ENCODE results near the gene CCDC68. TPM values are rescaled to one million over a fixed set of nuclear protein-coding genes. Genes with fewer than 3 reads are reported as not detected.

The CCDC68 gene
- total and polyA plus RNA-seq, 2 of the 13 experiments (the other 11 are each of a cell fraction or from before 2014, with no cell fraction given): 4.6 to 13.3 TPM

DNA sequence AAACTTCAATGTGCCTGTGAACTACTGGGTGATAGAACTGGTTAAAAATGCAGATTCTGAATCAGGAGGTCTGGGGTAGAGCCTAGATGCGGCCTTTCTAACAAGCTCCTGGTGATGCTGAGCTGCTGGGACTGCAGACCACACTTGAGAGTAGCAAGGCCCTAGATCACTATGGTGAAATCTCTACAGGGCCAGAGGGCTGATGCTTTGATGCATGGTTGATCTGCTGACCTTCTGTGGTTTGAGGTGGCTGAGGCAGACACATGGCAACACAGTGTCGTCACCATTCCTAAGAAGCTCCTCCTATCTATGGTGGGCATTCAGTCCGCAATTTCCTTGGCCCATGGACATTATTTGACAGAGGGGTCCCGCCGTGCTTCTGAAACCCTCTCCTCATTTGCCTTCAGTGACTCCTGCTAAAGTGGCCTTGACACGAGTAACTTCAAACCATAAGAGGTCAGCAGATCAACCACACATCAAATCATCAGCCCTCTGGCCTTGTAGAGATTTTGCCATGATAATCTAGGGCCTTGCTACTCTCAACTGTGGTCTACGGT lies 19.8 kb downstream of the CCDC68 start:
- FAIRE-seq (no peak), ATAC-seq (peak; percentile 79), DNase-seq (ENCODE audit: low spot score) (peak; percentile 33)
- Histone ChIP-seq H3K9me3 (ENCODE audit: low read length) (no peaks in the 10 kb centered on the region), H3K4me2 (ENCODE audit: low read depth, low read length) (no peak overlapping the region), H3K4me1 (ENCODE audit: insufficient read depth, low read length) (peaks cover 14% of the 10 kb centered on the region), H3K36me3 (replicated peaks in 1 of 2; ENCODE audit: control insufficient read depth in 1 of 2, insufficient read depth in 2 of 2, low read length in 2 of 2) (peaks cover 6 to 25% of the 10 kb centered on the region in 2 experiments; a peak in 4 of 5 replicates), H3K27me3 (ENCODE audit: control insufficient read depth in 1 of 2, insufficient read depth in 2 of 2, low read length in 2 of 2) (no peaks in the 10 kb centered on the region), H3K27ac (ENCODE audit: extremely low read length, insufficient read depth, low read length) (no peak overlapping the region), H3K79me2 (ENCODE audit: insufficient read depth, low read length) (no peaks in the 10 kb centered on the region), H3K9ac (ENCODE audit: insufficient read depth, low read depth, low read length) (no peak overlapping the region), H4K20me1 (ENCODE audit: insufficient read depth, low read length) (no peaks in the 10 kb centered on the region), H2AFZ (ENCODE audit: low read length) (no peak overlapping the region), H3K4me3 (replicated peaks in 1 of 3; ENCODE audit: insufficient read depth in 1 of 3, low read depth in 2 of 3, low read length in 3 of 3) (no peak overlapping the region)
- TF ChIP-seq TAF15 (IDR thresholded peaks at IDR 0.05; ENCODE audit: low read depth, low read length, poor library complexity, severe bottlenecking) (no peak), ZMYM4 (CRISPR knock-in tag; IDR thresholded peaks at IDR 0.05) (0 out of 2 replicates have a peak, but pooled peaks have one; percentile 17), CEBPB (IDR thresholded peaks at IDR 0.05; ENCODE audit: borderline replicate concordance, low read depth, low read length) (0 out of 2 replicates have a peak, but pooled peaks have one; percentile 12), NR2F1 (CRISPR knock-in tag; IDR thresholded peaks at IDR 0.05) (peak in 1 of 2 experiments; percentile 79; a peak in 2 of 4 replicates)
- TF ChIP-seq, protein P1, sequence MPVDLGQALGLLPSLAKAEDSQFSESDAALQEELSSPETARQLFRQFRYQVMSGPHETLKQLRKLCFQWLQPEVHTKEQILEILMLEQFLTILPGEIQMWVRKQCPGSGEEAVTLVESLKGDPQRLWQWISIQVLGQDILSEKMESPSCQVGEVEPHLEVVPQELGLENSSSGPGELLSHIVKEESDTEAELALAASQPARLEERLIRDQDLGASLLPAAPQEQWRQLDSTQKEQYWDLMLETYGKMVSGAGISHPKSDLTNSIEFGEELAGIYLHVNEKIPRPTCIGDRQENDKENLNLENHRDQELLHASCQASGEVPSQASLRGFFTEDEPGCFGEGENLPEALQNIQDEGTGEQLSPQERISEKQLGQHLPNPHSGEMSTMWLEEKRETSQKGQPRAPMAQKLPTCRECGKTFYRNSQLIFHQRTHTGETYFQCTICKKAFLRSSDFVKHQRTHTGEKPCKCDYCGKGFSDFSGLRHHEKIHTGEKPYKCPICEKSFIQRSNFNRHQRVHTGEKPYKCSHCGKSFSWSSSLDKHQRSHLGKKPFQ (CRISPR knock-in tag; IDR thresholded peaks at IDR 0.05; ENCODE audit: insufficient replicate concordance): no peak
- intact Hi-C loops (cut with micrococcal nuclease; ENCODE audit: unreplicated experiment) (no loop called here), in situ Hi-C loops (cut with HindIII; ENCODE audit: extremely low pct_ligation_motif_present, low pct_unique_long_range_greater_than_20kb) (no loop called here)
- ChIA-PET POLR2A (no interaction called here), CTCF (ENCODE audit: low intra/inter-chr PET ratio, low total read pairs) (no interaction called here)
- WGBS (ENCODE audit: low lambda C conversion rate): 74% methylated on average over 5 of the region's 7 CpGs
- no TSS peak for BruUV-seq (replicated peaks)

DNA sequence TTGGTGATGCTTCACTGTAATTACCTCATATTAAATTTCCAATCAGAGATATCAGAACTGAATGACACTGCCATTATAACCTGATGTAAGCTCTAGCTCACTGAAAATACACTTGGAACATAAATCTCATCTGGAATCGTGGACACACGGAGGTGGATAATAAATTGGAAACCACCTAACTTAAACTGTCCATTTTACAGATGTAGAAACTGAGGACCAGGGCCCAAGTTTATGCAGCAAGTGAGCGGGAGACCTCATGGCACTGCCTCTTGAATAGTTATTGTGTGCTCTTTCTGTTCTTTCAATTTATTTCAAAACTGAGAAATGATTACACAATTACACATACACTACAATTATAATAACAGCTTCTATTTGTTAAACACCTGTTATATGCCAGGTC lies 20.8 kb downstream of the CCDC68 start:
- Histone ChIP-seq H3K9ac (ENCODE audit: insufficient read depth, low read depth, low read length) (no peak overlapping the region), H3K79me2 (ENCODE audit: insufficient read depth, low read length) (no peaks in the 10 kb centered on the region), H3K4me1 (ENCODE audit: insufficient read depth, low read length) (peaks cover 13% of the 10 kb centered on the region), H3K9me3 (ENCODE audit: low read length) (no peaks in the 10 kb centered on the region), H3K4me2 (ENCODE audit: low read depth, low read length) (no peak overlapping the region), H3K27ac (ENCODE audit: extremely low read length, insufficient read depth, low read length) (no peak overlapping the region), H3K27me3 (ENCODE audit: control insufficient read depth in 1 of 2, insufficient read depth in 2 of 2, low read length in 2 of 2) (no peaks in the 10 kb centered on the region), H4K20me1 (ENCODE audit: insufficient read depth, low read length) (no peaks in the 10 kb centered on the region), H3K36me3 (replicated peaks in 1 of 2; ENCODE audit: control insufficient read depth in 1 of 2, insufficient read depth in 2 of 2, low read length in 2 of 2) (peaks cover 6 to 25% of the 10 kb centered on the region in 2 experiments; a peak in 4 of 5 replicates), H3K4me3 (replicated peaks in 1 of 3; ENCODE audit: insufficient read depth in 1 of 3, low read depth in 2 of 3, low read length in 3 of 3) (no peak overlapping the region), H2AFZ (ENCODE audit: low read length) (no peak overlapping the region)
- ChIA-PET POLR2A (no interaction called here), CTCF (ENCODE audit: low intra/inter-chr PET ratio, low total read pairs) (no interaction called here)
- in situ Hi-C loops (cut with HindIII; ENCODE audit: extremely low pct_ligation_motif_present, low pct_unique_long_range_greater_than_20kb): no loop called here
- BruUV-seq (replicated peaks): no TSS peak
- TF ChIP-seq ZNF629 (CRISPR knock-in tag; conservative IDR thresholded peaks at IDR 0.05) (peak; percentile 65), TCF7L2 (IDR thresholded peaks at IDR 0.05; ENCODE audit: low read depth, low read length) (no peak), MAZ (IDR thresholded peaks at IDR 0.05; ENCODE audit: borderline replicate concordance, low read depth, low read length) (no peak), MAZ (CRISPR knock-in tag; IDR thresholded peaks at IDR 0.05; ENCODE audit: low read depth) (no peak), ZNF24 (IDR thresholded peaks at IDR 0.05) (no peak), ZSCAN12 (CRISPR knock-in tag; IDR thresholded peaks at IDR 0.05) (no peak), TBX3 (IDR thresholded peaks at IDR 0.05; ENCODE audit: borderline replicate concordance) (no peak)
- TF ChIP-seq, protein P2, sequence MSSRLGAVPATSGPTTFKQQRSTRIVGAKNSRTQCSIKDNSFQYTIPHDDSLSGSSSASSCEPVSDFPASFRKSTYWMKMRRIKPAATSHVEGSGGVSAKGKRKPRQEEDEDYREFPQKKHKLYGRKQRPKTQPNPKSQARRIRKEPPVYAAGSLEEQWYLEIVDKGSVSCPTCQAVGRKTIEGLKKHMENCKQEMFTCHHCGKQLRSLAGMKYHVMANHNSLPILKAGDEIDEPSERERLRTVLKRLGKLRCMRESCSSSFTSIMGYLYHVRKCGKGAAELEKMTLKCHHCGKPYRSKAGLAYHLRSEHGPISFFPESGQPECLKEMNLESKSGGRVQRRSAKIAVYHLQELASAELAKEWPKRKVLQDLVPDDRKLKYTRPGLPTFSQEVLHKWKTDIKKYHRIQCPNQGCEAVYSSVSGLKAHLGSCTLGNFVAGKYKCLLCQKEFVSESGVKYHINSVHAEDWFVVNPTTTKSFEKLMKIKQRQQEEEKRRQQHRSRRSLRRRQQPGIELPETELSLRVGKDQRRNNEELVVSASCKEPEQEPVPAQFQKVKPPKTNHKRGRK (CRISPR knock-in tag; IDR thresholded peaks at IDR 0.05): no peak
- no peak for DNase-seq (ENCODE audit: low spot score)
- no peak for ATAC-seq
- no peak for FAIRE-seq
- 96% methylated on average over 3 of the region's 3 CpGs for WGBS (ENCODE audit: low lambda C conversion rate)
- intact Hi-C loops (cut with micrococcal nuclease; ENCODE audit: unreplicated experiment): no loop called here

Measured in HepG2 (cell line).